ENCODE results near the gene REC8. TPM values are rescaled to one million over a fixed set of nuclear protein-coding genes. Genes with fewer than 3 reads are reported as not detected.
"Not testable (repeated sequence)": the region's sequence is repeated elsewhere in the genome, so short reads cannot be mapped to it uniquely, and the experiment has no call there.

REC8 gene
- polyA plus RNA-seq, 1 experiment, result 5.5 TPM

- TF ChIP-seq CTCF (IDR thresholded peaks at IDR 0.05; ENCODE audit: insufficient read depth, low read depth, low read length), result no peak
- ChIA-PET POLR2A (interaction anchor here (0.6 kb wide), 1 partner anchor 46 kb away, joined by 6 read pairs; no protein-coding TSS in a partner anchor), CTCF (interaction anchor here (0.8 to 1.6 kb wide), 4 partner anchors 23 to 138 kb away, joined by 3 to 5 read pairs (median 4); partner anchors contain the start of genes IRF9 and TINF2)
- no peak for DNase-seq (ENCODE audit: low read depth)
- no peaks in the 10 kb centered on the region for H3K27me3 ChIP-seq (ENCODE audit: control insufficient read depth, insufficient read depth, low read length)
- H3K4me3 ChIP-seq (ENCODE audit: low read depth, low read length), result no peak overlapping the region
- H3K36me3 ChIP-seq (ENCODE audit: control insufficient read depth, insufficient read depth, low read length), result peaks cover 5% of the 10 kb centered on the region
Measured at GRCh38 chr14:24219521-24219920, 47.6 kb downstream of the REC8 start.

GRCh38 chr14:24222987-24223386 lies 51.1 kb downstream of the REC8 start:
- H3K27me3 ChIP-seq (ENCODE audit: control insufficient read depth, insufficient read depth, low read length); DNase-seq (ENCODE audit: low read depth); H3K4me3 ChIP-seq (ENCODE audit: low read depth, low read length); H3K36me3 ChIP-seq (ENCODE audit: control insufficient read depth, insufficient read depth, low read length): not testable (repeated sequence)
- CTCF ChIA-PET, result interaction anchor here (1.2 kb wide), 1 partner anchor 19 kb away, joined by 3 read pairs; the partner anchor contains the start of gene TINF2
- POLR2A ChIA-PET, result interaction anchor here (0.6 kb wide), 1 partner anchor 9 kb away, joined by 8 read pairs; no protein-coding TSS in a partner anchor

- CTCF ChIA-PET, result interaction anchor here (1.4 kb wide), 1 partner anchor 9 kb away, joined by 7 read pairs; the partner anchor contains the start of gene MDP1
- TF ChIP-seq CTCF (IDR thresholded peaks at IDR 0.05; ENCODE audit: insufficient read depth, low read depth, low read length), result no peak
- POLR2A ChIA-PET, result no interaction called here
- no peaks in the 10 kb centered on the region for H3K27me3 ChIP-seq (ENCODE audit: control insufficient read depth, insufficient read depth, low read length)
- H3K4me3 ChIP-seq (ENCODE audit: low read depth, low read length), result no peak overlapping the region
- DNase-seq (ENCODE audit: low read depth), result no peak
- no peaks in the 10 kb centered on the region; the same call in 1 of the 2 replicates for H3K36me3 ChIP-seq (ENCODE audit: control insufficient read depth, insufficient read depth, low read length)
Measured at GRCh38 chr14:24224618-24225071, 52.8 kb downstream of the REC8 start.

- Histone ChIP-seq H3K4me3 (ENCODE audit: low read depth, low read length) (no peak overlapping the region), H3K36me3 (ENCODE audit: control insufficient read depth, insufficient read depth, low read length) (no peaks in the 10 kb centered on the region; the same call in 1 of the 2 replicates), H3K27me3 (ENCODE audit: control insufficient read depth, insufficient read depth, low read length) (no peaks in the 10 kb centered on the region)
- TF ChIP-seq CTCF (IDR thresholded peaks at IDR 0.05; ENCODE audit: insufficient read depth, low read depth, low read length), result no peak
- ChIA-PET POLR2A (no interaction called here), CTCF (no interaction called here)
- no peak for DNase-seq (ENCODE audit: low read depth)
Measured at GRCh38 chr14:24226473-24226872, 54.6 kb downstream of the REC8 start.

GRCh38 chr14:24228902-24229301 lies 57.0 kb downstream of the REC8 start:
- TF ChIP-seq CTCF (IDR thresholded peaks at IDR 0.05; ENCODE audit: insufficient read depth, low read depth, low read length), result no peak
- ChIA-PET POLR2A (no interaction called here), CTCF (interaction anchor here (1.0 to 1.3 kb wide), 3 partner anchors 9 to 13 kb away, joined by 4 to 8 read pairs (median 5); partner anchors contain the start of genes MDP1 and TINF2)
- no peak for DNase-seq (ENCODE audit: low read depth)
- Histone ChIP-seq H3K27me3 (ENCODE audit: control insufficient read depth, insufficient read depth, low read length) (no peaks in the 10 kb centered on the region), H3K4me3 (ENCODE audit: low read depth, low read length) (no peak overlapping the region), H3K36me3 (ENCODE audit: control insufficient read depth, insufficient read depth, low read length) (no peaks in the 10 kb centered on the region; the same call in 1 of the 2 replicates)

Small RNA genes within 50 kb of the gene (small RNA-seq; reads per million reads assigned to genes)
- gene AL136295.4 (ENCODE audit: insufficient read length, low read depth, low replicate concordance) (not detected), gene CHMP4A (ENCODE audit: insufficient read length, low read depth, low replicate concordance) (not detected), gene IPO4 (ENCODE audit: insufficient read length, low read depth, low replicate concordance) (not detected), gene IRF9 (ENCODE audit: insufficient read length, low read depth, low replicate concordance) (not detected), gene MDP1 (ENCODE audit: insufficient read length, low read depth, low replicate concordance) (not detected), gene RNA5SP383 (ENCODE audit: insufficient read length, low read depth, low replicate concordance) (not detected)

Other genes starting within 250 kb of the REC8 start
- gene DHRS4, start 218.3 kb upstream of the REC8 start, polyA plus RNA-seq (2011; rRNA removed), result 24.3 and 24.7 TPM in 2 replicates
- 12.5 and 15.0 TPM in 2 replicates for gene DHRS4L2, start 183.2 kb upstream of the REC8 start, polyA plus RNA-seq (2011; rRNA removed)
- 0.02 and 0.04 TPM in 2 replicates for gene CARMIL3, start 120.1 kb upstream of the REC8 start, polyA plus RNA-seq (2011; rRNA removed)
- not detected in 2 replicates for gene CPNE6, start 100.5 kb upstream of the REC8 start, polyA plus RNA-seq (2011; rRNA removed)
- 141 and 227 TPM in 2 replicates for gene PCK2, start 77.8 kb upstream of the REC8 start, polyA plus RNA-seq (2011; rRNA removed)
- 41.5 and 50.0 TPM in 2 replicates for gene DCAF11, start 57.3 kb upstream of the REC8 start, polyA plus RNA-seq (2011; rRNA removed)
- gene NRL, start 57.1 kb upstream of the REC8 start, polyA plus RNA-seq (2011; rRNA removed), result 0.59 and 0.91 TPM in 2 replicates
- 0.10 and 0.23 TPM in 2 replicates for gene FITM1, start 41.4 kb upstream of the REC8 start, polyA plus RNA-seq (2011; rRNA removed)
- 48.9 and 106 TPM in 2 replicates for gene PSME1, start 35.9 kb upstream of the REC8 start, polyA plus RNA-seq (2011; rRNA removed)
- gene EMC9, start 30.5 kb upstream of the REC8 start, polyA plus RNA-seq (2011; rRNA removed), result 6.9 and 13.3 TPM in 2 replicates
- 165 and 178 TPM in 2 replicates for gene PSME2, start 25.5 kb upstream of the REC8 start, polyA plus RNA-seq (2011; rRNA removed)
- gene RNF31, start 24.6 kb upstream of the REC8 start, polyA plus RNA-seq (2011; rRNA removed), result 8.2 and 12.4 TPM in 2 replicates
- 84.8 and 107 TPM in 2 replicates for gene IRF9, start 10.8 kb upstream of the REC8 start, polyA plus RNA-seq (2011; rRNA removed)
- gene IPO4, start 16.7 kb downstream of the REC8 start, polyA plus RNA-seq (2011; rRNA removed), result 11.5 and 26.8 TPM in 2 replicates
- gene TM9SF1, start 23.4 kb downstream of the REC8 start, polyA plus RNA-seq (2011; rRNA removed), result 50.5 and 59.2 TPM in 2 replicates
- not detected in 2 replicates for gene TSSK4, start 33.6 kb downstream of the REC8 start, polyA plus RNA-seq (2011; rRNA removed)
- gene CHMP4A, start 41.4 kb downstream of the REC8 start, polyA plus RNA-seq (2011; rRNA removed), result 36.3 and 52.1 TPM in 2 replicates
- 16.3 and 19.3 TPM in 2 replicates for gene MDP1, start 44.0 kb downstream of the REC8 start, polyA plus RNA-seq (2011; rRNA removed)
- gene NEDD8, start 60.3 kb downstream of the REC8 start, polyA plus RNA-seq (2011; rRNA removed), result 242 and 329 TPM in 2 replicates
- 103 and 116 TPM in 2 replicates for gene GMPR2, start 60.8 kb downstream of the REC8 start, polyA plus RNA-seq (2011; rRNA removed)
- gene TINF2, start 70.5 kb downstream of the REC8 start, polyA plus RNA-seq (2011; rRNA removed), result 37.2 and 41.7 TPM in 2 replicates
- gene TGM1, start 91.1 kb downstream of the REC8 start, polyA plus RNA-seq (2011; rRNA removed), result 0.97 and 2.9 TPM in 2 replicates
- 23.2 and 52.5 TPM in 2 replicates for gene RABGGTA, start 99.5 kb downstream of the REC8 start, polyA plus RNA-seq (2011; rRNA removed)
- 40.5 and 57.1 TPM in 2 replicates for gene DHRS1, start 127.7 kb downstream of the REC8 start, polyA plus RNA-seq (2011; rRNA removed)
- gene NOP9, start 127.8 kb downstream of the REC8 start, polyA plus RNA-seq (2011; rRNA removed), result 13.9 and 16.3 TPM in 2 replicates
- gene CIDEB, start 135.9 kb downstream of the REC8 start, polyA plus RNA-seq (2011; rRNA removed), result 0.63 and 0.98 TPM in 2 replicates
- 0.98 and 1.6 TPM in 2 replicates for gene LTB4R2, start 138.1 kb downstream of the REC8 start, polyA plus RNA-seq (2011; rRNA removed)
- gene LTB4R, start 139.4 kb downstream of the REC8 start, polyA plus RNA-seq (2011; rRNA removed), result 2.5 and 2.6 TPM in 2 replicates
- gene ADCY4, start 163.0 kb downstream of the REC8 start, polyA plus RNA-seq (2011; rRNA removed), result 4.1 and 6.8 TPM in 2 replicates
- 4.3 and 4.4 TPM in 2 replicates for gene RIPK3, start 167.9 kb downstream of the REC8 start, polyA plus RNA-seq (2011; rRNA removed)
- gene NFATC4, start 196.1 kb downstream of the REC8 start, polyA plus RNA-seq (2011; rRNA removed), result 95.8 and 151 TPM in 2 replicates
- gene NYNRIN, start 226.9 kb downstream of the REC8 start, polyA plus RNA-seq (2011; rRNA removed), result 7.2 and 10.1 TPM in 2 replicates

All from BJ (cell line).